HEK293 (cell line): ENCODE results near the gene UBE3C.

ENCODE experiments used
- CTCF ChIP-seq: fragments of 450-650 bp; formaldehyde crosslinking; IDR thresholded peaks from 2 replicates; pipeline ENCODE4 v1.5.1; 2016; ENCODE audit warnings: missing biosample characterization, missing genetic modification characterization
- PBX3 ChIP-seq: sonication (generic); formaldehyde crosslinking; IDR thresholded peaks from 2 replicates; pipeline ENCODE4 v1.8.1; 2022; ENCODE audit warnings: mild to moderate bottlenecking, moderate library complexity, missing genetic modification reagents
- ZBTB10 ChIP-seq: fragments of 450-650 bp; formaldehyde crosslinking; IDR thresholded peaks from 2 replicates; pipeline ENCODE4 v1.5.1; 2016; ENCODE audit warnings: missing biosample characterization, missing genetic modification characterization
- ZFHX2 ChIP-seq: fragments of 450-650 bp; formaldehyde crosslinking; conservative IDR thresholded peaks from 2 replicates; pipeline ENCODE4 v1.5.1; 2016; ENCODE audit warnings: missing biosample characterization, missing genetic modification characterization
- ZFP3 ChIP-seq: fragments of 450-650 bp; formaldehyde crosslinking; IDR thresholded peaks from 2 replicates; pipeline ENCODE4 v1.5.1; 2016; ENCODE audit warnings: low read depth, missing biosample characterization, missing genetic modification characterization
- ZIC2 ChIP-seq: fragments of 450-650 bp; formaldehyde crosslinking; IDR thresholded peaks from 2 replicates; pipeline ENCODE4 v1.5.1; 2016; ENCODE audit warnings: missing biosample characterization, missing genetic modification characterization
- ZNF121 ChIP-seq: fragments of 450-650 bp; formaldehyde crosslinking; IDR thresholded peaks from 2 replicates; pipeline ENCODE4 v1.5.1; 2016; ENCODE audit warnings: missing biosample characterization, missing genetic modification characterization
- ZNF146 ChIP-seq: fragments of 450-650 bp; formaldehyde crosslinking; IDR thresholded peaks from 2 replicates; pipeline ENCODE4 v1.5.1; 2016; ENCODE audit warnings: missing biosample characterization, missing genetic modification characterization
- ZNF18 ChIP-seq: fragments of 450-650 bp; formaldehyde crosslinking; IDR thresholded peaks from 2 replicates; pipeline ENCODE4 v1.5.1; 2016; ENCODE audit warnings: missing biosample characterization, missing genetic modification characterization
- ZNF426 ChIP-seq: fragments of 450-650 bp; formaldehyde crosslinking; IDR thresholded peaks from 2 replicates; pipeline ENCODE4 v1.5.1; 2017; ENCODE audit warnings: missing biosample characterization, missing genetic modification characterization, mild to moderate bottlenecking, inconsistent platforms, moderate library complexity
- ZNF660 ChIP-seq: fragments of 450-650 bp; IDR thresholded peaks from 2 replicates; pipeline ENCODE4 v1.5.1; 2018; ENCODE audit warnings: missing biosample characterization, mild to moderate bottlenecking, missing genetic modification characterization
- ZSCAN4 ChIP-seq: fragments of 450-650 bp; formaldehyde crosslinking; IDR thresholded peaks from 2 replicates; pipeline ENCODE4 v1.5.1; 2017; ENCODE audit warnings: missing biosample characterization, missing genetic modification characterization

- TF ChIP-seq CTCF (tag by site-specific recombination) (no peak), ZNF426 (no peak), ZFP3 (tag by site-specific recombination) (no peak), ZSCAN4 (tag by site-specific recombination) (no peak), ZIC2 (tag by site-specific recombination) (no peak), ZBTB10 (tag by site-specific recombination) (no peak), ZNF146 (no peak), ZNF660 (tag by site-specific recombination) (no peak), ZFHX2 (no peak), PBX3 (CRISPR knock-in tag) (no peak), ZNF18 (tag by site-specific recombination) (no peak), ZNF121 (tag by site-specific recombination) (no peak)
Measured at GRCh38 chr7:157271315-157271990, 132.7 kb downstream of the UBE3C start.
